HG02571 (cell line): ENCODE results near the gene SURF2.

Source experiments
- ATAC-seq: cut with Tn5 transposase; IDR thresholded peaks from one replicate; pipeline ENCODE4 v1.9.1; 2021; ENCODE audit warnings: mild to moderate bottlenecking, moderate library complexity; ENCODE audit not compliant: unreplicated experiment

Gene SURF2

DNA sequence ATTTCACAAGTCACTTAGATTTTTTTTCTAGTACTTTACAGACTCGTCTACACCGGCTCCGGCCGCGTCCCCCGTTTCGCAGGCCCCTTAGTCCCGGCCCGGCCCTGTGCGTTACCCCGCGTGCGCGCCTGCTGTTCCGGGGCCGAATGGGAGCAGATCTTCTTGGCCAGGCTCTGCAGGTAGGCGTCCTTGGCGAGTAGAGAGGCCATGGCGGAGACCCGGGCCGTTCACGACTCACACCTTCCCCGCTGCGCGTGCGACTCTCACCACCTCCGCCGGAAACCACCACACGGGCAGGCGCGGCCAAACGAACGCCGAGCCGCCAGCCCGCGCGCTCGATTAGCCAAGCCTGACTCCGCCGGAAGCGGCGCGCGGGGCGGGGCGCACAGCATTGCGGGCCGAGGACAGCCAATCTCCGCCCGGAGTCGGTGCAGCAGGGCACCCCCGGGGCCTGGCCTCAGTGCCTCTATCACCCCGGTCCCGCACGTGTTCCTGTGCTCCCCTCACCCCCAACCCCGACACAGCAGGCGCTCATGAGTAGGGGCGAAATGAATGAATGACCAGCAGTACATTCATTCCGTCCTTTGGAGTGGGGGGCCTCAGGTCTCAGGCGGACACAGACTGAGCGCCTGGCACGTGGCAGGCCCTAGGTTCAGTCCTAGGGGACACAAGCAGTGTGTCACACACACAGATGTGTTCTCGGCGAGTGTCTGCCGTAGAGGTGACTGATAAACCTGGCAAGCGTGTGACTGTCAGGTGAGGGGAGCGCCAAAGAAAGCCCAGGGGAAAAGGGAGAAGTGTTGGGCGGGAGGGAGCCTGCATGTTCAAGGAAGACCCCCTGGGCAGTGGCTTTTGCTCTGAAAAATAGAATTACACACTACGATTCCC, 20.2 kb upstream of the SURF2 start, which contains the start of gene SURF6:
SURF6 (minus strand) TSS at position 265 of the 888 bp plus-strand sequence; CDS start at position 209, 56 bp downstream.
- peak; percentile 78 for ATAC-seq

DNA sequence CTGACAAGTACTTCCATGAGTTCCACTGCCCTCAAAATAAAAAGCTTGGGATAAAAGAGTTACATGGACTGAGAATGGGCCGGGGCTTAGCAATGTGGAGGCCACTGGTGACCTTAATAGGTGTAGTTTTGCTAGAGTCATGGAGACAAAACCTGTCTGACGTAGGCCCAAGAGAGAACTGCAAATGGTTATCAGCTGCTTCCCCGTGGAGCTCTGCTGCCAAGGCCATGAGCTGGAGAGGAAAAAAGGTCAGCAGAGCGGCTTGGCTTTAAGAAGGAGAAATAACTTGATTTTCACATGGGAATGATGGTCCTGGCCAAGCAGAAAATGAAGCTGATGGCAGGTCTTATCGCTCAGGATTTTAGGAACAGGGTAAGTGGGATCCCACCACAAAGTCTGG, 16.7 kb upstream of the SURF2 start:
- ATAC-seq, result no peak

DNA sequence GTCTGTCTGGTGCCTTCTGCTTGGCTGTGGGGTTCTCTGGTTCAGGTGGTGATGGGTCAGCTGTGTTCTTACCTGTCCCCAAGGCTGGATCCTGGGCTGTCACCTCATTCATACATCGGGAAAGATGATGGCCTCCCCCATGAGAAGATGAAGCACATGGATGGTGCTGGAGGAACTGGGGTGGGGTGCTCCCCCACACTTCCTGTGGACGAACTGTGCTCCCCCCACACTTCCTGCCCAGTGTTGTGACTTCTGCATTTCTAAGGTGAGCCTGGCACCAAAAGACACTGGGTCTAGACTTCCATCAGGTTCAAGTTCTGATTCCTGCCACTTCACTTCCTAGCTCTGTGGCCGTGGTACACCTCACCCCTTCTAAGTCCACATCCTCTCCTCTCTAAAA, 16.1 kb upstream of the SURF2 start:
- no peak for ATAC-seq

DNA sequence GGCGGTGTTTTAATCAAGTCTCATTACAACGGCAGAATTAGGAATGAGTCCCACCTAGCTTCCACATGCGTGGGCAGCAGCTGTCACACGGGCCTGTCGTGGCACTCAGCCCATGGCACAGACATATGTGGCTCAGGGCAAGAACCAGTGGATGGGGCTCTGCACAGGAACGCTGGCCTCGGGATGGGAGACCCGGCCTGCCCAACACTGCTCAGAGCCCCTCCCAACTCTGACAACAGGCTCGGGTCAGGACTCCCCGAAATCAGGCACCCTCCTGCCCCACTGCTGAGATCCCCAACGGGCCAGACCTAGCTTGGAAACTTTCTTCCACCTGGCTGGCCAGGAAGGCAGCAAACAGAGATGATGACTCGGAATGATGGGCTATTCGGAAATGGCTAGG, 15.4 kb upstream of the SURF2 start:
- ATAC-seq, result no peak

DNA sequence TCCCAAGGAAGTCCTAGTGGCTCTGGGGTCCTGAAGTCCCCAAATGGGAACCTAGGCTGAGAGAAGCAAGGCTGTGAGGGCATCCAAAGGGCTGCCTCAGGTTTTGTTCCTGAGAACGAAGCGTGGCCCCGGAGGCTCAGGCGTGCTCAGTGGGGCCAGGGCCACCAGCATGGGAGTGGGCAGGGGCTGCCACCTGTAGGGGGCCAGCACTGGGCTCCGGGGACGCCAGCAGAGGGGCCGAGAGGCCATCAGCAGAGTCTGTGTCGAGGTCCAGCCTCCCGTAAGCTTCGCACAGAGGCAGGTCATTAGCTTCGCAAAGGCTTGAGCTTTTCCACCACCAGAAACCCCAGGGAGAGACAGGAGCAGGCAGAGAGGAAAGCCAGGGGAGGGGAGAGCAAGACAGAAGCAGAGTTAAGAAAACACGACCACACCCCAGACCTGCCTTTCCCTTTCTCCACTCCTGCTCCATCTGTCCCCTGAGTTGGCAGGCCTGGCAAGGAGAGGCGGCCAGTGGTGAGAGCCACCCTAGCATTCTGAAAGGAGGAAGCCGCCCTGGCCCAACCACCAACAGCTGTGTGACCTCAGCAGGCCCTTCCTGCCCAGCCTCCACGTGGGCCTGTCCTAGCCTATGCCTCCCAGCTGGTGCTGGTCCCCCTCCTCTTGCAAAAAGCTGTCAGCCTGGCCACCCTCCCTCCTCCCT, 14.8 kb upstream of the SURF2 start:
- no peak for ATAC-seq

DNA sequence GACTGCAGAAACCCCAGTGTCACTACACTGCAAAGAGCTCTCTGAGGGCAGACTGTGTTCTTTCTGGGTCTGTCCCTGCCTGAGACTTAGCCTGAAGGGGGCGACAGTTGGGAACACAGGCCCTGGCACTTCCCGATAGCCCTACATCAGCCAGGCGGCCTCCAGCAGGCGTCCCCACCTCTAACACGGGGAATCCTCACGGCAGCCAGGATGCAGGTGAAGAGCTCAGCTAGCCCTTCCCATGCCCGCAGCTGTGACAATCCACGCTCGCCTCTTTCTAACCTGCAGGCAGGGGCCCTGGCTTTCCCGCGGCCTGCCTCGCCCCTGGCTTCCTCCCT, 14.3 kb upstream of the SURF2 start:
- ATAC-seq, result no peak

DNA sequence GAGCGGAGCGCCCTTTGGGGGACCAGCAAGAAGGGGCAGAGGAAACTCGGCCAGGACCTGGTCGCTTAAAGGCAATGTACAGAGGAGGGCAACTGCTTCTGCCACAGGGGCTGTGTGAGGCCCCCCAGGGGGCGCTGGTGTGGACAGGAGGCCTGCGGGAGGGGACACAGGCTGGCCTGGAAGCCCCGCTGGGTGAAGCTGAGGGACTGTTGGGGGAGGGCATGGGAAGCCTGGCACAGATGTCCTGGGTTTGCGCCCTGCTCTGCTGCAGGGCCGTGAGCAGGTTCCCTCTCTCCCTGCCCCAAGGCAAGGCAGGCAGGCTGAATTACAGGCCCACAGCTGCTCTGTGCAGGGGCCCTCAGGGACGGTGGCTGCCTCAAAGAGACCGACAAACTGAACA, 13.8 kb upstream of the SURF2 start:
- ATAC-seq, result no peak

DNA sequence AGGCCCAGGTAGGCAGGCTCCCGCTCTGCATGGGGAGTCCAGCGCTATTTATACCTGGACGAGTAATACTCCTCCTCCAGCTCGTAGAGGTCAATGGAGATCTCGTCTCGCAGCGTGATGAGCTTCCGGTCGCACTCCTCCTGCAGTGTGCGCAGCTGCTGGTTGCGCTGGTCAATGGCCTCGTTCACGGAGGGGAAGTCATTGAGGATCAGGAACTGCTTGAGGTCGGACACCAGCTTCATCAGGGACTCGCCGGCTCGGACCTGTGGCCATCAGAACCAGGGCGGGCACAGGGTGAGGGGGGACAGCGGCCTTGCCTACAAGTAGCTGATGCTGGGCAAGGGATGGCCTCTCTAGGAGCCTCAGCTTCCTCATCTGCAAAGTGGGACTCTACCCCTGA, 12.3 kb upstream of the SURF2 start:
- no peak for ATAC-seq

DNA sequence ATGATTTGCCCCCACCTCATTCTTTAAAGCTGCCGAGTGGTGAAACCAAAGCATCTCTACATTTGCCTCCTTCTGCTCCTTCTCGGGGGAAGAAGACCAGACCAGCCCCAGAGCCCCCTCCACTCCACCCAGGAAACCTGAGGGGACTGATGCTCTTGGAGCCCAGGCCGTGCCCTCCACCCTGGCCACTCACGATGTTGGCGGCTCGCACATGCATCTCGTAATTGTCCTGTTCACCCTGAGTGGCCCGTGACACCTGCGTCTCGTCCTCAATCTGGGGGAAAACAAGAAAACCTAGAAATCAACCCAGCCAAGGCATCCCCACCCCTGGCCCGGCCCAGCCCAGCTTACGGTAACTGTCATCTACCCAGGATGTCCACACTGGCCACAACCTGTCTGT, 11.4 kb upstream of the SURF2 start:
- ATAC-seq, result no peak

DNA sequence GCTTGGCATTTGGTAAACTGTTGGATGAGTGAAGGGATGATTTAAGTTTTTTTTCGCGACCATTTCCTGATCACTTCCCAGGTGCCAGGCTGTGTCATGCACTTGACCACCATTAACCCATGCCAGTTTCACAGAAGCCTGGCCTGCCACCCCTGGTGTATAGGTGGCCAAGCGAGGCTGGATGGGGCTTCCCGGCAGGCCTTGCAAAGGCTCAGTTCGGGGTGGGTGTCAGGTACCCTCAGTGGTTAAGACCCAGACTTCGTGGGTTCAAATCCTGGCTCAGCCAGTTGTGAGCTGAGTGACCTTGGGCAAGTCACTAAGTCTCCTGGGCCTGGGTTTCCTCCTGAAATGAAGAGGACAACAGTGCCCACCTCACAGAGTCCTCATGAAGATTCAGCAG, 10.8 kb upstream of the SURF2 start:
- no peak for ATAC-seq

DNA sequence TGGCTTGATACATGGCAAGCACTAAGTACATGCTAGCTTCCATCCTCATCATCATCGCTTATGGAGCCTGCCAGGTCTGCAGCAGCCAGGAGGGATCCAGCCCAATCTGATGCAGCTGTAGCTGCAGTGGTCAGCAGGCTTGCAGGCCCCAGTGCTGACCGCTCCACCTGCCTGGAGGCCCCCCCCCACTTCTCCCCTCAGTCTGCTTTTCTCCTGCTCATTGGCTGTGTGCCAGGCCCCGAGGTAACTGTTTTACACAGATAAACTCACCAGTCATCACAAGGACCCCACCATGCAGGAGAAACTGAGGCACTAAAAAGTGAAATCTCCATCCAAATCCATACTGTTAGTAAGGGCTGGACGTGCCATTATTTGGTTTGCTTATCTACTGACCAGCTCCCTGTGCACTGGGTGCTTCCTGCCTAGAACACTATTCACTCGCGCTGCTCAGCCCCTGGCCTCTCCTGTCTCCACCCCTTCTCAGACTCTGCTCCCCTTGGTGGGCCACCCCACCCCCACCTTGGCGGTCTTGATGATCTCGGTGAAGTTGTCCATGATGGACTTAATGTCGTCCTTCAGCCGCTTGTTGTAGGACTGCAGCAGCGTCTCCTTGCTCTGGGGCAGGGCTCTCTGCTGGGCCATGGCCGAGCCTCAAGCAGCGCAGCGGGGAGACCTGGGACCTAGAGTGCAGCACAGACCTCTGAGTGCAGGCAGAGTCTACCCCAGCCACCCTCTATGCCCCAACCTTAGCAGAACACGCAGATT, 10.1 kb upstream of the SURF2 start:
- no peak for ATAC-seq

DNA sequence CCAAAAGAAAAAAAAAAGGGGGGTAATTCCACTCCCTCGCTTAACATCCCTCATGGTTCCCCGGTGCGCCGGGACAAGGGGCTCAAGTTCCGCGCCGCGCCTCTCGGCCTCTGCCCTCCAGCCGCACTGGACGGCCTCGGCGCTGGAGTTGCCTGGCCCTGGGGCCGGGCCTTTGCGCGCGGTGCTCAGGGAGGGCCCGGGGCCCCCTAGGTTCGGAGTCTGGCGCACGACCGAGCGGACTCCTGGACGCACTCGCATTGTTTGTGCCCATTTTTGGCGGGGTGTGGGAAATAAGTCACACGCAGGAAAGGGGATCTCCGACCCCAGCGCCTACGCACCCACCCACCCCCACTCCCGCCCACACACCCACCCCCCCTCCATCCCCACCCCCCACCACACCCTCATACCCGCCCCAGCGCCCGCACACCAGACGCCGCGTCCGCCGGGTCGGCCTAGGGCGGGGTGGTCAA, 8.8 kb upstream of the SURF2 start:
- ATAC-seq, result peak; percentile 36

DNA sequence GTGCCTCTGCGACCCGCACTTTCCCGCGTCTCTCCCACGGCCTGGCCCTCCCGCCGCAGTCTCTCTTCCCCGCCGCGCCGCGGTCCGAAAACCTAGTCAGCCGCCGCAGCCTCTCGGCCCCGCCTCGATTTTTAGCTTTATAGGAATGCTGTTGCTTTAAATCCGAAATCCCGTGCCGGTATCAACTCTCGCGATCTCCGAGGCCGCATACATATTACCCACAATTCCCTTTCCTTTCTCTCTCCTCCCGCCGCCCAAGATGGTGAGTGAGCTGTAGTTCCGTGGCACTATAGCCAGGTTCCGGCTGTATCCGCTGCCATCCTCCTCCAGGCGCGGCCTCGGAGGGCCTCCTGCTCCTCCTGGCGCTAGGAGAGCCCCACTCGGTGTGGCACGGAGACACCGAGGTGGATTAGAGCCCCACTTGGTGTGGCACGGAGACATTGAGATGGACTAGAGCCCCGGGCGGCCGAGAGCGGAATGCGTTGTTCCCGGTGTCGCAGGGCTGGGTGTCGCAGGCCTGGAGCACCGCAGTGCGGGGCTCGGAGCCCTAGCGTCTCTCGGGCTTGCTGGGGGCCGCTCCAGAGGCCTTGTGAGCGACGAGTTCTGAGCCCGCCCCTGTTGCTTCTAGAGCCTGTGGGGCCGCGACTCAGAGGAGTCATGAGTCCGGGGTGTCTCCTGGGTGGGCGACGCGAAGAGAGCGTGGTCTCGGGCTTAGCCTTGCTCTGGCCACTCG, 8.2 kb upstream of the SURF2 start, which contains the start of the genes MED22 and RPL7A:
MED22 (minus strand) TSS at position 147 of the 733 bp plus-strand sequence. CDS start 1,469 bp downstream, outside the sequence.
RPL7A (plus strand) TSS at position 234 of the 733 bp plus-strand sequence; CDS start at position 260, 26 bp downstream.
- peak; percentile 64 for ATAC-seq

DNA sequence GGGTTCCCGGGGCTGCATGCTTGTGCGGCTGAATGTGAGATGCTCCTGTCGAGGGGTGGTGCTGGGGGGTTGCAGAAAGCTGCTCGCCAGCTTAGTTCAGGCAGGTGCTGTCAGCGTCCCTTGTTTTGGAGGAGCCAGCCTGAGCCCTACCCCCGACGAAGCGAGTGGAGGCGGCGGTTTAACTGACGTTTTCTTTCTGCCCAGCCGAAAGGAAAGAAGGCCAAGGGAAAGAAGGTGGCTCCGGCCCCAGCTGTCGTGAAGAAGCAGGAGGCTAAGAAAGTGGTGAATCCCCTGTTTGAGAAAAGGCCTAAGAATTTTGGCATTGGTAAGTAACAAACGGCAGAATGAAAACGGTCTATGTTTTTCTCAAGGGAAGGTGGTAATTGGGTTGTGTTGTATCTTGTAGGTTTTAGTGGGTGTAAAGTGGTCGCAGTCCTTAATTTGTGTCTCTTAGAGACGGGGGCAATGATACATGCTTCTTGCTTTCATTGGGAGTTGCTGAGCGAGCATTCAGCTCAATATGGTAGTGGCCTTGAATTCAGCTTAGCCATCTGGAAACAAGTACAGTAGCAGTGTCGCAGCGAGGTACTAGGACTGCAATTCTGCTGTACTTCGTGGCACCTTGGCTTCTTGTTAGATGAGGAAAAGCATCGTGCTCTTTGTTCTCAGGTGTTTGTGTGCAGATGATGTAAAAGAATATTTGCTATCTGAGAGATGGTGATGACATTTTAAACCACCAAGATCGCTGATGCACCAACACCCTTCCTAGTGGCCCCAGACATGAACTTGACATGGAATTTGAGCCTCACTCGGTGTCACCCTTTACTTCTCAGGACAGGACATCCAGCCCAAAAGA, 7.4 kb upstream of the SURF2 start:
- no peak for ATAC-seq

DNA sequence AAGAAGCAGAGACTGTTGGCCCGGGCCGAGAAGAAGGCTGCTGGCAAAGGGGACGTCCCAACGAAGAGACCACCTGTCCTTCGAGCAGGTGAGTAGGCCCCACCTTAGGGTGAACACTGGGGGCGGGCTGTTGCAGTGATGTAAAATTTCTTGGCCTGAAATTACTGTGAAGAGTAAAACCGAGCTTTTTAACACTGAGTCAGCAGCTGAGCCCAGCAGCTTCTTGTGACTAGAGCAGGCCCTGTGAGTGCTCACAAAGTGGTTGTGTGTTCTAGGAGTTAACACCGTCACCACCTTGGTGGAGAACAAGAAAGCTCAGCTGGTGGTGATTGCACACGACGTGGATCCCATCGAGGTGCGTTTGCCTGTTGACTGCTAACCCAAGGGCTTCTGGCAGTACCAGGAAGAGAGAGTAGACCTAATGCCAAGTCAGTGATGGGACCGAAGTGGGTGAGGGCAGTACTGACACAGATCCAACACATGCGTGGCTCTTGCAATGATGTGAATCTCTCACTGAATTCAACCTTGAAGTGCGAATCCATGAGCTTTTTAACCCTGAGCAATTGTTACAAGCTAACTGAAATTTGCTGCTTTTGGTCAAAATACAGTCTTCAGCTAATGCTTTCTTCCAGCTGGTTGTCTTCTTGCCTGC, 6.3 kb upstream of the SURF2 start:
- ATAC-seq, result no peak

DNA sequence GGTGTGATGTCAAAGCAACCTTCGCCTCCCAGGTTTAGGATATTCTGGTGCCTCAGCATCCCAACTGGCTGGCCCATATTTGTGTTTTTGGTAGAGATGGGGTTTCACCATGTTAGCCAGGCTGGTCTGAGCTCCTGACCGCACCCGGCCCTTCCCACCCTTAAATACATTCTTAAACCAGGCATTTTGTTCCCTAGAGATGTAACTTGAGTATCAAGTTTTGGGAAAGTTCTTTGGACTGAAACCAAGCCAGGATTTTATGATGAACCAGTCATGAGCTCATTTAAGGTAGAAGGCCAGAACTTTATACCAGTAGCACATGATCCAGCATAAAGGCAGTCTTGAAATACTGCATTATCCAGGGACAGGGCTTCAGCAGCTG, 4.8 kb upstream of the SURF2 start:
- ATAC-seq, result no peak

DNA sequence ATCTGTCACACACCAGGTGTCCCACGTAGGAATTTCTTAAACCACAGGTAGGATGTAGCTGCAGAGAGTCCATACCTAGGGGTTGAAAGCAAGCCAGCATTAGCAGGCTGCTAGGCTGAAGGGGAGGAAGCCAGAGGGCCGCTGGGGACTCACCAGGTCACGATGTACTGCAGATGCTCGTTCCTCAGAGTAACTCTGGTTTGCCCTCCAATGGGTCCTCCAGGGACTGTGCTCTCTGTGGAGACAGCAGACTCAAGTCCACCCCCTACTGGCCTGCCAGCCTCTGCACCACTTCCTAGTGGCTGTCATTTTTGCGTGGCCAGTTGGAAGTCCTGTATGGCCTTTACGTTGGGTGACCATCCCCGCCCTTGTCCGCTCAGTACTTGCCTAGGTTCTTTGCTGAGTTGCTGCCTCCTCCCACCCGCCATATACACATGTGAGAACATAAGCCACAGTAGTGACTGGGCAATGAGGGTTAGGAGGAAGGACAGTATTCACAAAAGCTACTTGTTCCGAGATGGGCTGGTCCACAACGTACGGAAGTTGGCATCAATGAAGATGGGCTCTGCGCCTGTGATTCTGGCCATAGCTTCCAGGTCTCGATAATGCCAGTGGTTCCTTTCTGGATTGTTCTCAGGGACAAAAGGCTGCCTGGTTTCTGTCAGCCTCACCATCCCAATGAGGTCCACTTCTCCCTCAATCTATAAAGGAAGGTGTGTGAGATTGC, 4.3 kb upstream of the SURF2 start:
- ATAC-seq, result no peak

DNA sequence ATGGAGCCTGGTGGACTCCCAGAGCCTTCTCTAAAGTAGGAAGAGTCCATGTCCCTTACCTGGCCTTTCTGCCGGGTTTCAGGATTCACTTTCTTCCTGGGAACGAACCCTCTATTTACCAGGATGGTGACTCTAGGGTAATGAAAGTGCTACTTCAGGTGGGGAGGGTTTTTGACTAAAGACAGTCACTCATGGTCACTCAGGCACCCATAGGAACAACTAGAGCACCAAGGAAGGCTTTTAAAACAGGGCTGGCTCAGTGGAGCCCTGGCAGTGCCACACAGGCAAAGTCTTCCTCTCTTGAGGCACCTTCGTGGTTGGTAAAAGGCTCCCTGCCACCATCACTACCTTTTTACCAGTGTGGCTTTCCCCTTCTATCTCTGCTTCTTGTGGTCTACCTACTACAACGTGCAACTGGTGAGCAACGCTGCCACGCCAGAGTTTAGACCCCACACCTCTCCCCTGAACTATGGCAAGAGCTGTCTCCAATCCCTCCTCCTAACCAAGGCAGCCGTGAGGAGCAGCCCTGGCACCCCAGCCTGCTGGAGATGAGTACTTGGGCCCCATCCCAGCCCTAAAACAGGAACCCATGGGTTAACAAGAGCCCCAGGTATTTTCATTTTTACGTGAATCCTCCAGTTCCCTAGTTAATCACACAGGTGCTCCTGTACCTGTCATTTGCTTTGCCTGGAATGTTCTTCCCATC, 3.6 kb upstream of the SURF2 start:
- no peak for ATAC-seq
